Astrocyte of the spinal cord (primary cell): ENCODE results near the gene PCDHA1.

Experiments
- DNase-seq: peaks from one replicate; pipeline ENCODE4 v3.0.0; 2011; ENCODE audit warnings: low read depth, low spot score
- H3K4me3 ChIP-seq: 2 replicates; pipeline ENCODE4 v1.5.1; 2011; ENCODE audit warnings: low read depth, mild to moderate bottlenecking, low read length, moderate library complexity
- in situ Hi-C: cut with HindIII; loops from 2 replicates; pipeline ENCODE4 v1.10.0; 2017; ENCODE audit warnings: low sequenced_read_pairs
- TF ChIP-seq, protein P1 (sequence below): IDR thresholded peaks from 2 replicates; pipeline ENCODE4 v1.5.1; 2012; ENCODE audit warnings: low read depth, mild to moderate bottlenecking, low read length, inconsistent platforms

PCDHA1 gene

DNA sequence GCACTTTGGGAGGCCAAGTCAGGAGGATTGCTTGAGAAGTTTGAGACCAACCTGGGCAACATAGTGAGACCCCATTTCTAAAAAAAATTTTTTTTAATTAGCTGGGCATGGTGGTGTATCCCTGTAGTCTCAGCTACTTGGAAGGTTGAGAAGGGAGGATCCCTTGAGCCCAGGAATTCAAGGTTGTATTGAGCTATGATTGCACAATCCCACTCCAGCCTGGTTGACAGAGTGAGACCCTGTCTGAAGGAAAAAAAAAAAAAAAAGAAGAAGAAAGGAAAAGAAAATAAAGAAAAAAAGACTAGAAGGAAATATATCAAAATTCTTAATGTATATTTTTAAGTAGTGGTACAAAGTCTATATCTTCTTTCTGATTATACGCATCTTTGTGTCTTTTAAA lies 236.4 kb downstream of the PCDHA1 start:
- no peak overlapping the region for H3K4me3 ChIP-seq
- in situ Hi-C loops: no loop called here
- TF ChIP-seq, protein P1, sequence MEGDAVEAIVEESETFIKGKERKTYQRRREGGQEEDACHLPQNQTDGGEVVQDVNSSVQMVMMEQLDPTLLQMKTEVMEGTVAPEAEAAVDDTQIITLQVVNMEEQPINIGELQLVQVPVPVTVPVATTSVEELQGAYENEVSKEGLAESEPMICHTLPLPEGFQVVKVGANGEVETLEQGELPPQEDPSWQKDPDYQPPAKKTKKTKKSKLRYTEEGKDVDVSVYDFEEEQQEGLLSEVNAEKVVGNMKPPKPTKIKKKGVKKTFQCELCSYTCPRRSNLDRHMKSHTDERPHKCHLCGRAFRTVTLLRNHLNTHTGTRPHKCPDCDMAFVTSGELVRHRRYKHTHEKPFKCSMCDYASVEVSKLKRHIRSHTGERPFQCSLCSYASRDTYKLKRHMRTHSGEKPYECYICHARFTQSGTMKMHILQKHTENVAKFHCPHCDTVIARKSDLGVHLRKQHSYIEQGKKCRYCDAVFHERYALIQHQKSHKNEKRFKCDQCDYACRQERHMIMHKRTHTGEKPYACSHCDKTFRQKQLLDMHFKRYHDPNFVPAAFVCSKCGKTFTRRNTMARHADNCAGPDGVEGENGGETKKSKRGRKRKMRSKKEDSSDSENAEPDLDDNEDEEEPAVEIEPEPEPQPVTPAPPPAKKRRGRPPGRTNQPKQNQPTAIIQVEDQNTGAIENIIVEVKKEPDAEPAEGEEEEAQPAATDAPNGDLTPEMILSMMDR: no peak
- no peak for DNase-seq

DNA sequence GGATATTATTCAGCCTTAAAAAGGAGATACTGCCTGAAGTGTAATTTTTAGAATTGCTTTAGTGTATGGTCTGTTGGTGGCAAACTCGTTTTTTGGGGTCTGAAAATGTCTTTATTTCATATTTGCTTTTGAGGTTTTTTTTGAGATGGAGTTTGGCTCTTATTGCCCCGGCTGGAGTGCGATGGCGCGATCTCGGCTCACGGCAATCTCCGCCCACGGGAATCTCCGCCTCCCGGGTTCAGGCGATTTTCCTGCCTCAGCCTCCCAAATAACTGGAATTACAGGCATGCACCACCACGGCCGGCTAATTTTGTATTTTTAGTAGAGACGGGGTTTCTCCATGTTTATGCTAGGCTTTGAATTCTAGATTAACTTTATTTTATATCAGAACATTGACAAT lies 245.1 kb downstream of the PCDHA1 start:
- TF ChIP-seq, protein P1: no peak
- in situ Hi-C loops: no loop called here

DNA sequence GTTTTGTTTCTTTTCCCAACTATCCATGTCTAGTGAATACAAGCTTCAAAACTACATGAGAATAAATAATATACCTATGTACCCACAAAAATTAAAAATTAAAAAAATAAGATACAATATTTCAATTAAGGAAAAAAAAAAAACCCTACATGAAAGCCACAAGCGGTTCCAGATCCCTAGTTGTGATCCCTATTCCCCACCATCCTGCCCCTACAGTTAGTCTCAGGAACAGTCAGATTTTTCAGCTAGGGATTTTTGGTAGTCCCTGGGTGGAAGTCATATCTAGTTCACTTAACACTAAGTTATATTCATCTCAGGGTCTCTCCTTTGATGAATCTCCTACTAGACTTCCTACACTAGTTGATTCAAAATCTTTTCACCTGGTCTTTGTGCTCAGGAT lies 246.7 kb downstream of the PCDHA1 start:
- DNase-seq: no peak
- TF ChIP-seq, protein P1: no peak
- no peak overlapping the region for H3K4me3 ChIP-seq
- in situ Hi-C loops: no loop called here

More for the DNA sequence above, 245.1 kb downstream of the PCDHA1 start:
- no peak for DNase-seq
- H3K4me3 ChIP-seq: no peak overlapping the region

DNA sequence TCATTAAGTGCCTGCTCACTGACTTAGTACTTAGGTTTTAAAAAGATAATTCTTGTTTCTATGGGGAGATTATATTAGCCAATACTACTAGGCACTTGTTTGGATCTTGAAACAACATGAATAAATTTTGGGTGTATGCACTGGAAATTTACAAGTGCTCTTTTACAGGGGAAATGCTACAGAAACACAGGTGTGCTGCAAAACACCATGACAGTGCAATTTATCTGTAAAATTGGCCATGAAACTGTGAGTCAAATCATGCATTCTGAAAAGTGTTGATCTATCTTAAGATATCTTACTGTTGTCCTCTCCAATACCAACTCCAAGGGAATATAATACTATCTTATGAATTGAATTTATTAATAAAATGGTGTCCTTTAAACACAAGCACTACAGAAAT lies 253.1 kb downstream of the PCDHA1 start:
- in situ Hi-C loops: no loop called here
- DNase-seq: no peak
- no peak overlapping the region for H3K4me3 ChIP-seq
- TF ChIP-seq, protein P1: no peak

DNA sequence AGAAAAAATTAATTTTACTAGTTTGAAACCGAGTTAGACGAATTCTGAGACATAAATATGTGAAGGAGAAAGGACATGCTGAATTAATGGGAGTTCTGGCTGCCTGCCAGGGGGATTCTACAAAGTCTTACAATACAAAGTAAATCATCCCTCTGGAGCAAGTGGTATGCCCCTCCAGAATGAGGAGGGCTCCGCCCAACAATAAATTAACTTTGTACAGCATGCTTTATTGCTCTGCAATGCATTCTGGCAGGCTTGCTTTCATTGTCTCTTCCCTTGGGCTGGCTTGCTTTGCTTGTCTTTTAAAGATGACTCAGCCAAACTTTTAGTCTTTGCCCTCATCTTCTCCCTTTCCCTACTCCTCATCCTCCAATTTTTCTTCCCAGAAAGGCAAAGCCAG lies 253.6 kb downstream of the PCDHA1 start:
- DNase-seq: no peak
- H3K4me3 ChIP-seq: no peak overlapping the region
- in situ Hi-C loops: no loop called here
- TF ChIP-seq, protein P1: no peak

DNA sequence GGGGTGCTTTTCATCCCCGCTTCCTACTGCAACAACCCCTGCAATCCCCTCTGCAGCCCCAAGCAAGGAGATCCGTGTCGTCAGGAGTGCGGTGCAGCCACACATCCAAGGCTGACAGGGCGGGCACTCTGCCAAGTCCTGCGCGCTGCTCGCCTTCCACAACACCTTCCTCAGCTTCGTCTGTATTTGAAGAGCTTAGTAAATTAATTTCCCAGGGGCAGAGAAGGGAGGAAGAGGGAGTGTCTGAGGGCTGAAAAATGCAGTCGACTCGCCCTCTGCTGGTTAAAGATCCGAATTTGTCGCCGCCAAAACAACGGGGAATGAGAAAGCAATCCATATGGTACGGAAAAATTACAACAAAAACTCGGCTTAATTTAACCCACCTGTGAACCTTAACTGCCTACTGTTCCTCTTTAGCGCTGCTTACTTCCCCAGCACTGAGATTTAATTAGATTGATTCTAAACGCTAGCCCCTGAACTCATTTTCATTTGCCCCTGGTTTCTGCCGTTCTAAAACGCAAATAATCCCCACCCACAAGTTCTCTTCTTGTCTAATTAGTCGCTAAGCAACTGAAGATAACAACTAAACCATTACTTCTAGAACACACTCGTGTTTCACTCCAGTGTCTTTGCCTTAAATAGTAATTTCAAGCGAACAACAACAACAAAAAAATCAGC lies 254.3 kb downstream of the PCDHA1 start:
- DNase-seq: no peak
- TF ChIP-seq, protein P1: no peak
- in situ Hi-C loops: no loop called here
- H3K4me3 ChIP-seq: no peak overlapping the region
